ENCODE results near the gene GAL3ST2.
A peak's percentile ranks its signal among the peaks of the same experiment; 100 is the strongest.
"Not testable (repeated sequence)": the region's sequence is repeated elsewhere in the genome, so short reads cannot be mapped to it uniquely, and the experiment has no call there.

The GAL3ST2 gene

GRCh38 chr2:241817126-241817820 lies 40.7 kb downstream of the GAL3ST2 start:
- no peak overlapping the region for H3K4me3 ChIP-seq (replicated peaks; ENCODE audit: low read depth, low read length)
- no peaks in the 10 kb centered on the region for H3K36me3 ChIP-seq (ENCODE audit: control insufficient read depth, insufficient read depth, low read length)
- no peak for DNase-seq (ENCODE audit: extremely low read depth, insufficient read length)
- no peak for TF ChIP-seq CTCF (IDR thresholded peaks at IDR 0.05; ENCODE audit: insufficient read depth, low read length, poor library complexity, severe bottlenecking)
- no peaks in the 10 kb centered on the region for H3K27me3 ChIP-seq (replicated peaks; ENCODE audit: control insufficient read depth, insufficient read depth, low read length)

GRCh38 chr2:241817821-241818215 lies 41.2 kb downstream of the GAL3ST2 start:
- H3K27me3 ChIP-seq (replicated peaks; ENCODE audit: control insufficient read depth, insufficient read depth, low read length); DNase-seq (ENCODE audit: extremely low read depth, insufficient read length); H3K36me3 ChIP-seq (ENCODE audit: control insufficient read depth, insufficient read depth, low read length); H3K4me3 ChIP-seq (replicated peaks; ENCODE audit: low read depth, low read length): not testable (repeated sequence)

GRCh38 chr2:241818229-241818942 lies 41.8 kb downstream of the GAL3ST2 start:
- Histone ChIP-seq H3K4me3 (replicated peaks; ENCODE audit: low read depth, low read length) (no peak overlapping the region), H3K27me3 (replicated peaks; ENCODE audit: control insufficient read depth, insufficient read depth, low read length) (no peaks in the 10 kb centered on the region), H3K36me3 (ENCODE audit: control insufficient read depth, insufficient read depth, low read length) (no peaks in the 10 kb centered on the region)
- no peak for DNase-seq (ENCODE audit: extremely low read depth, insufficient read length)
- no peak for TF ChIP-seq CTCF (IDR thresholded peaks at IDR 0.05; ENCODE audit: insufficient read depth, low read length, poor library complexity, severe bottlenecking)

GRCh38 chr2:241818943-241819270 lies 42.3 kb downstream of the GAL3ST2 start:
- no peak for DNase-seq (ENCODE audit: extremely low read depth, insufficient read length)
- H3K36me3 ChIP-seq (ENCODE audit: control insufficient read depth, insufficient read depth, low read length): no peaks in the 10 kb centered on the region
- H3K4me3 ChIP-seq (replicated peaks; ENCODE audit: low read depth, low read length): no peak overlapping the region
- H3K27me3 ChIP-seq (replicated peaks; ENCODE audit: control insufficient read depth, insufficient read depth, low read length): no peaks in the 10 kb centered on the region
- no peak for TF ChIP-seq CTCF (IDR thresholded peaks at IDR 0.05; ENCODE audit: insufficient read depth, low read length, poor library complexity, severe bottlenecking)

GRCh38 chr2:241819947-241820624 lies 43.5 kb downstream of the GAL3ST2 start:
- DNase-seq (ENCODE audit: extremely low read depth, insufficient read length): peak; percentile 9

GRCh38 chr2:241820625-241821384 lies 44.2 kb downstream of the GAL3ST2 start:
- no peaks in the 10 kb centered on the region for H3K36me3 ChIP-seq (ENCODE audit: control insufficient read depth, insufficient read depth, low read length)
- no peak for TF ChIP-seq CTCF (IDR thresholded peaks at IDR 0.05; ENCODE audit: insufficient read depth, low read length, poor library complexity, severe bottlenecking)
- no peak overlapping the region for H3K4me3 ChIP-seq (replicated peaks; ENCODE audit: low read depth, low read length)
- no peaks in the 10 kb centered on the region for H3K27me3 ChIP-seq (replicated peaks; ENCODE audit: control insufficient read depth, insufficient read depth, low read length)
- peak; percentile 7 for DNase-seq (ENCODE audit: extremely low read depth, insufficient read length)

More at GRCh38 chr2:241819947-241820624, 43.5 kb downstream of the GAL3ST2 start:
- H3K36me3 ChIP-seq (ENCODE audit: control insufficient read depth, insufficient read depth, low read length); H3K27me3 ChIP-seq (replicated peaks; ENCODE audit: control insufficient read depth, insufficient read depth, low read length); H3K4me3 ChIP-seq (replicated peaks; ENCODE audit: low read depth, low read length): not testable (repeated sequence)
